A549 (cell line): ENCODE measurements around the gene RNF6. TPM values are rescaled to one million over a fixed set of nuclear protein-coding genes. Genes with fewer than 3 reads are reported as not detected.

Experiments
- ATAC-seq, 2 experiments: fragments of 200-7000 bp in 1 of 2; fragments of >200 bp in 1 of 2; cut with Nextera tagmentation in 1 of 2; cut with Tn5 transposase in 1 of 2; 3 replicates each; pipeline versions ENCODE4 v1.8.0 to v1.9.1; 2018 to 2020; ENCODE audit warnings: mild to moderate bottlenecking in 1 of 2, moderate library complexity in 1 of 2
- CTCF ChIA-PET: fragments of 300-600 bp; sonication (Branson Sonifier 250); formaldehyde crosslinking; extraction: SDS; loops from one replicate; lab custom pipeline; 2021; ENCODE audit warnings: antibody characterized with exemption, inconsistent platforms; lab: Yijun Ruan, JAX
- POLR2A ChIA-PET: fragments of 350-600 bp; formaldehyde crosslinking; extraction: SDS; loops from one replicate; lab custom pipeline; 2021; ENCODE audit warnings: antibody characterized with exemption, inconsistent platforms; lab: Yijun Ruan, JAX
- DNase-seq, 2 experiments: peaks; one replicate each; pipeline versions ENCODE4 v3.0.0 to v3.0.0-alpha.2; 2011 to 2016; ENCODE audit warnings: low read depth in 1 of 2, low spot score in 1 of 2
- FAIRE-seq: peaks from 2 replicates; lab custom pipeline; 2011; peaks lifted over from hg19 to GRCh38; lab: Jason Lieb, UNC
- H3K27ac ChIP-seq, 2 experiments: fragments of >200 bp; sonication (Bioruptor Twin); formaldehyde crosslinking; 3 replicates each; pipeline ENCODE4 v1.5.1; 2016 to 2017
- H3K4me1 ChIP-seq: fragments of >200 bp; sonication (Bioruptor Twin); formaldehyde crosslinking; 3 replicates; pipeline ENCODE4 v1.6.1; 2016
- H3K4me2 ChIP-seq: fragments of >200 bp; sonication (Bioruptor Twin); formaldehyde crosslinking; 3 replicates; pipeline ENCODE4 v1.6.1; 2016
- H3K4me3 ChIP-seq: fragments of >200 bp; sonication (Bioruptor Twin); formaldehyde crosslinking; 3 replicates; pipeline ENCODE4 v1.5.1; 2016
- H3K9me3 ChIP-seq: fragments of >200 bp; sonication (Bioruptor Twin); formaldehyde crosslinking; 3 replicates; pipeline ENCODE4 v1.6.1; 2016
- BHLHE40 ChIP-seq: IDR thresholded peaks from 2 replicates; pipeline ENCODE4 v1.6.1; 2012; ENCODE audit warnings: low read depth, low read length, inconsistent platforms
- CBX2 ChIP-seq: fragments of 200-600 bp; sonication (generic); IDR thresholded peaks from 2 replicates; pipeline ENCODE4 v1.6.1; 2016; ENCODE audit warnings: low read depth, mild to moderate bottlenecking, borderline replicate concordance
- EHF ChIP-seq: fragments of 250-450 bp; sonication (Bioruptor Pico); IDR thresholded peaks from 2 replicates; pipeline ENCODE4 v1.5.0; 2020; ENCODE audit warnings: mild to moderate bottlenecking
- HEYL ChIP-seq: fragments of 250-450 bp; sonication (Bioruptor Pico); IDR thresholded peaks from 2 replicates; pipeline ENCODE4 v1.8.0; 2021; ENCODE audit warnings: mild to moderate bottlenecking, moderate library complexity
- HOXA7 ChIP-seq: fragments of 250-450 bp; sonication (Bioruptor Pico); IDR thresholded peaks from 2 replicates; pipeline ENCODE4 v1.5.0; 2020; ENCODE audit warnings: mild to moderate bottlenecking, moderate library complexity
- JUN ChIP-seq, 2 experiments: fragments of >200 bp; sonication (Bioruptor Twin); formaldehyde crosslinking; IDR thresholded peaks; 2 replicates in 1 of 2; 3 replicates in 1 of 2; pipeline ENCODE4 v1.6.1; 2016 to 2017
- KDM5A ChIP-seq: fragments of 200-600 bp; sonication (generic); IDR thresholded peaks from 2 replicates; pipeline ENCODE4 v1.6.1; 2016; ENCODE audit warnings: antibody characterized with exemption, mild to moderate bottlenecking
- MAFK ChIP-seq: fragments of 450-650 bp; IDR thresholded peaks from 2 replicates; pipeline ENCODE4 v1.6.1; 2014; ENCODE audit not compliant: partially characterized antibody
- NPAS2 ChIP-seq: fragments of 250-450 bp; sonication (Bioruptor Pico); IDR thresholded peaks from 2 replicates; pipeline ENCODE4 v1.8.0; 2022; ENCODE audit warnings: mild to moderate bottlenecking, moderate library complexity, borderline replicate concordance
- NR3C1 ChIP-seq: fragments of >200 bp; sonication (Bioruptor Twin); formaldehyde crosslinking; IDR thresholded peaks from 3 replicates; pipeline ENCODE4 v1.6.1; 2017
- PHF8 ChIP-seq: fragments of 200-600 bp; sonication (generic); IDR thresholded peaks from 2 replicates; pipeline ENCODE4 v1.6.1; 2016; ENCODE audit warnings: low read depth, mild to moderate bottlenecking, antibody characterized with exemption, moderate library complexity, borderline replicate concordance
- RAD21 ChIP-seq, 2 experiments: fragments of >200 bp in 1 of 2; sonication (Bioruptor Twin) in 1 of 2; formaldehyde crosslinking in 1 of 2; IDR thresholded peaks in 1 of 2; conservative IDR thresholded peaks in 1 of 2; 2 replicates in 1 of 2; 3 replicates in 1 of 2; pipeline ENCODE4 v1.6.1; 2012 to 2018; ENCODE audit warnings: inconsistent platforms in 1 of 2
- RARB ChIP-seq: fragments of 250-450 bp; sonication (Bioruptor Pico); IDR thresholded peaks from 2 replicates; pipeline ENCODE4 v1.8.0; 2021; ENCODE audit warnings: mild to moderate bottlenecking, moderate library complexity
- RNF2 ChIP-seq: fragments of 200-600 bp; sonication (generic); IDR thresholded peaks from 2 replicates; pipeline ENCODE4 v1.6.1; 2016; ENCODE audit warnings: low read depth, mild to moderate bottlenecking, antibody characterized with exemption, moderate library complexity, borderline replicate concordance
- SREBF2 ChIP-seq: fragments of 450-650 bp; IDR thresholded peaks from 2 replicates; pipeline ENCODE4 v1.6.1; 2014; ENCODE audit warnings: mild to moderate bottlenecking, moderate library complexity
- TFCP2L1 ChIP-seq: fragments of 250-450 bp; sonication (Bioruptor Pico); IDR thresholded peaks from 2 replicates; pipeline ENCODE4 v1.5.0; 2021; ENCODE audit warnings: mild to moderate bottlenecking
- USF2 ChIP-seq: fragments of 450-650 bp; IDR thresholded peaks from 2 replicates; pipeline ENCODE4 v1.6.1; 2014; ENCODE audit warnings: antibody characterized with exemption
- WGBS: methylation state at CpG from one replicate; pipeline ENCODE4 v1.1.6; 2017; ENCODE audit errors: missing lambda C conversion rate; 5-methylcytosine and 5-hydroxymethylcytosine counted together
- polyA plus RNA-seq, 4 experiments: library from polyadenylated mRNA; depleted of rRNA in 3 of 4; stranded (reverse); fragments of >200 nt; fragmentation: RNase III in 1 of 4; extraction: RNeasy Plus Mini Kit Qiagen cat#74134 plus additional on column Dnase treatment in 1 of 4; gene quantifications; 2 replicates in 3 of 4; 3 replicates in 1 of 4; pipeline ENCODE4 v1.2.3, GENCODE V29; 2011 to 2017
- TF ChIP-seq, protein P1 (sequence below): IDR thresholded peaks from 2 replicates; pipeline ENCODE4 v1.6.1; 2012
- TF ChIP-seq, protein P2 (sequence below): fragments of 200-600 bp; sonication (generic); IDR thresholded peaks from 2 replicates; pipeline ENCODE4 v1.6.1; 2016; ENCODE audit warnings: antibody characterized with exemption, mild to moderate bottlenecking, moderate library complexity
- TF ChIP-seq, protein P3 (sequence below): IDR thresholded peaks from 2 replicates; pipeline ENCODE4 v1.6.1; 2012
- TF ChIP-seq, protein P4 (sequence below): fragments of >200 bp; sonication (Bioruptor Twin); formaldehyde crosslinking; IDR thresholded peaks from 2 replicates; pipeline ENCODE4 v1.6.1; 2016

Gene RNF6
- polyA plus RNA-seq, 2 of the 4 experiments (the other 2 are of a cell fraction), result 33.7 to 55.3 TPM

DNA sequence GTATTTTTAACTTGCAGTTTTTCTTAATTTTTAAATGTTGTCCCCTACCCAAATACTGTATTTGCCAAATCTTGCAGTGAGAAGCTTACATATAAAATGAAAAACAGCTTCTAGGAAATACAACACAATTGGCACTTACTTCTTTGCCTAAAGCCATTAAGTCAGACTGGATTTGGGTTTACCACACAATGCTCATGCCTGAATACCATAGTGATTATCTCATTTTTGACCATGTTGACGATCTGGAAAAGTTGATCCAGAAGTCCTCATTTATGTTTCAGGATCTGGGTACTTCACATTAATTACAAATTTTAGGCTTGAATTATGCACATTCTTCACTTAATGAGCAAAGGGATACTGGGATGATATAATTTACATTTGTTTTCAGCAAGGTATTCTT is 2.4 kb downstream of the RNF6 start:
- 76% methylated on average over 1 of the region's 1 CpG for WGBS
- no peak for FAIRE-seq

GRCh38 chr13:26216042-26216441 is 6.1 kb downstream of the RNF6 start:
- no peak for FAIRE-seq
- POLR2A ChIA-PET, result no interaction called here

More for the DNA sequence above, 2.4 kb downstream of the RNF6 start:
- Histone ChIP-seq H3K4me1 (peaks cover 20% of the 10 kb centered on the region; the same call in 2 of the 3 replicates), H3K27ac (no peak overlapping the region), H3K4me3 (no peak overlapping the region), H3K4me2 (peak overlapping the region; percentile 84; the same call in 2 of the 3 replicates), H3K9me3 (no peaks in the 10 kb centered on the region)
- POLR2A ChIA-PET, result no interaction called here
- CTCF ChIA-PET, result interaction anchor here (0.9 kb wide), 1 partner anchor 9 kb away, joined by 3 read pairs; no protein-coding TSS in a partner anchor
- ATAC-seq (no peak), DNase-seq (no peak)
- TF ChIP-seq RAD21 (conservative IDR thresholded peaks at IDR 0.05 in 1 of 2, IDR thresholded peaks at IDR 0.05 in 1 of 2) (no peak), PHF8 (no peak), BHLHE40 (no peak), TFCP2L1 (CRISPR knock-in tag) (no peak), NPAS2 (CRISPR knock-in tag) (no peak), EHF (CRISPR knock-in tag) (no peak), JUN (IDR thresholded peaks at IDR 0.05) (no peak), HEYL (CRISPR knock-in tag) (no peak), RARB (CRISPR knock-in tag) (no peak), USF2 (no peak), RNF2 (no peak), NR3C1 (no peak), MAFK (no peak), KDM5A (no peak)
- TF ChIP-seq, protein P1, sequence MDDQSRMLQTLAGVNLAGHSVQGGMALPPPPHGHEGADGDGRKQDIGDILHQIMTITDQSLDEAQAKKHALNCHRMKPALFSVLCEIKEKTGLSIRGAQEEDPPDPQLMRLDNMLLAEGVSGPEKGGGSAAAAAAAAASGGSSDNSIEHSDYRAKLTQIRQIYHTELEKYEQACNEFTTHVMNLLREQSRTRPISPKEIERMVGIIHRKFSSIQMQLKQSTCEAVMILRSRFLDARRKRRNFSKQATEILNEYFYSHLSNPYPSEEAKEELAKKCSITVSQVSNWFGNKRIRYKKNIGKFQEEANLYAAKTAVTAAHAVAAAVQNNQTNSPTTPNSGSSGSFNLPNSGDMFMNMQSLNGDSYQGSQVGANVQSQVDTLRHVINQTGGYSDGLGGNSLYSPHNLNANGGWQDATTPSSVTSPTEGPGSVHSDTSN, result no peak
- TF ChIP-seq, protein P2, sequence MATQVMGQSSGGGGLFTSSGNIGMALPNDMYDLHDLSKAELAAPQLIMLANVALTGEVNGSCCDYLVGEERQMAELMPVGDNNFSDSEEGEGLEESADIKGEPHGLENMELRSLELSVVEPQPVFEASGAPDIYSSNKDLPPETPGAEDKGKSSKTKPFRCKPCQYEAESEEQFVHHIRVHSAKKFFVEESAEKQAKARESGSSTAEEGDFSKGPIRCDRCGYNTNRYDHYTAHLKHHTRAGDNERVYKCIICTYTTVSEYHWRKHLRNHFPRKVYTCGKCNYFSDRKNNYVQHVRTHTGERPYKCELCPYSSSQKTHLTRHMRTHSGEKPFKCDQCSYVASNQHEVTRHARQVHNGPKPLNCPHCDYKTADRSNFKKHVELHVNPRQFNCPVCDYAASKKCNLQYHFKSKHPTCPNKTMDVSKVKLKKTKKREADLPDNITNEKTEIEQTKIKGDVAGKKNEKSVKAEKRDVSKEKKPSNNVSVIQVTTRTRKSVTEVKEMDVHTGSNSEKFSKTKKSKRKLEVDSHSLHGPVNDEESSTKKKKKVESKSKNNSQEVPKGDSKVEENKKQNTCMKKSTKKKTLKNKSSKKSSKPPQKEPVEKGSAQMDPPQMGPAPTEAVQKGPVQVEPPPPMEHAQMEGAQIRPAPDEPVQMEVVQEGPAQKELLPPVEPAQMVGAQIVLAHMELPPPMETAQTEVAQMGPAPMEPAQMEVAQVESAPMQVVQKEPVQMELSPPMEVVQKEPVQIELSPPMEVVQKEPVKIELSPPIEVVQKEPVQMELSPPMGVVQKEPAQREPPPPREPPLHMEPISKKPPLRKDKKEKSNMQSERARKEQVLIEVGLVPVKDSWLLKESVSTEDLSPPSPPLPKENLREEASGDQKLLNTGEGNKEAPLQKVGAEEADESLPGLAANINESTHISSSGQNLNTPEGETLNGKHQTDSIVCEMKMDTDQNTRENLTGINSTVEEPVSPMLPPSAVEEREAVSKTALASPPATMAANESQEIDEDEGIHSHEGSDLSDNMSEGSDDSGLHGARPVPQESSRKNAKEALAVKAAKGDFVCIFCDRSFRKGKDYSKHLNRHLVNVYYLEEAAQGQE, result no peak
- TF ChIP-seq, protein P3, sequence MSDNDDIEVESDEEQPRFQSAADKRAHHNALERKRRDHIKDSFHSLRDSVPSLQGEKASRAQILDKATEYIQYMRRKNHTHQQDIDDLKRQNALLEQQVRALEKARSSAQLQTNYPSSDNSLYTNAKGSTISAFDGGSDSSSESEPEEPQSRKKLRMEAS, result no peak

More at GRCh38 chr13:26216042-26216441, 6.1 kb downstream of the RNF6 start:
- H3K4me1 ChIP-seq, result peaks cover 15% of the 10 kb centered on the region; the same call in 2 of the 3 replicates
- no peak overlapping the region for H3K4me3 ChIP-seq
- no peak overlapping the region for H3K27ac ChIP-seq
- ATAC-seq, result no peak
- CTCF ChIA-PET, result interaction anchor here (1.3 kb wide), 1 partner anchor 30 kb away, joined by 4 read pairs; no protein-coding TSS in a partner anchor
- H3K4me2 ChIP-seq, result no peak overlapping the region
- 93% methylated on average over 2 of the region's 2 CpGs for WGBS
- no peak for DNase-seq
- H3K9me3 ChIP-seq, result no peaks in the 10 kb centered on the region
- TF ChIP-seq MAFK (no peak), BHLHE40 (no peak), SREBF2 (no peak), TFCP2L1 (CRISPR knock-in tag) (no peak), HOXA7 (CRISPR knock-in tag) (no peak), CBX2 (no peak), PHF8 (no peak)
- TF ChIP-seq, protein P4, sequence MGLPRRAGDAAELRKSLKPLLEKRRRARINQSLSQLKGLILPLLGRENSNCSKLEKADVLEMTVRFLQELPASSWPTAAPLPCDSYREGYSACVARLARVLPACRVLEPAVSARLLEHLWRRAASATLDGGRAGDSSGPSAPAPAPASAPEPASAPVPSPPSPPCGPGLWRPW, result no peak
